Mammary epithelial cell (primary cell): Measurements from ENCODE around the gene BMP2.

Source experiments
- EZH2 ChIP-seq: IDR thresholded peaks from 2 replicates; pipeline ENCODE4 v1.6.1; 2012; ENCODE audit warnings: low read length, inconsistent platforms, borderline replicate concordance
- TF ChIP-seq, protein P1 (sequence below), 2 donors: IDR thresholded peaks in 1 of 2; conservative IDR thresholded peaks in 1 of 2; 2 replicates each; pipeline ENCODE4 v1.5.1; 2011 to 2012; ENCODE audit warnings: inconsistent platforms in 2 of 2, low read length in 2 of 2, mild to moderate bottlenecking in 2 of 2, control low read depth in 1 of 2, low read depth in 1 of 2; ENCODE audit not compliant: insufficient read depth in 1 of 2; ENCODE audit errors: extremely low read depth in 1 of 2

DNA sequence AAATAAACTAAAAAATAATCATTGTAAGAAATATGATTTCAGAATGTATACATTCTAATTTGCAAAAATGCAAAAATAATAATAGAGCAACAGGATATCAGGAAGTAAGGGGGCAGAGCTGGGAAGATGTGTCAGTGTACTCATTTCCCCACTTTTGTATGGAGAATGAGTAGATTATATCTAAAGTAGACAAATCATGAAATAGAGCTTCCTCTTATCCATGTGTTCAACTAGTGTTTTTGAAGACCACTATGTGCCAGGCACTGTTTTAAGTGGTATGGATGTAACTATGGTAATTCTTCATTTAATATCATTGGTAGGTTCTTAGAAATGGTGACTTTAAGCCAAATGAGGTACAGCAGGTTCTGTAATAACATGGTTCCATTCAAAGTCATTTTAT, 17.0 kb upstream of the BMP2 start:
- TF ChIP-seq, protein P1, sequence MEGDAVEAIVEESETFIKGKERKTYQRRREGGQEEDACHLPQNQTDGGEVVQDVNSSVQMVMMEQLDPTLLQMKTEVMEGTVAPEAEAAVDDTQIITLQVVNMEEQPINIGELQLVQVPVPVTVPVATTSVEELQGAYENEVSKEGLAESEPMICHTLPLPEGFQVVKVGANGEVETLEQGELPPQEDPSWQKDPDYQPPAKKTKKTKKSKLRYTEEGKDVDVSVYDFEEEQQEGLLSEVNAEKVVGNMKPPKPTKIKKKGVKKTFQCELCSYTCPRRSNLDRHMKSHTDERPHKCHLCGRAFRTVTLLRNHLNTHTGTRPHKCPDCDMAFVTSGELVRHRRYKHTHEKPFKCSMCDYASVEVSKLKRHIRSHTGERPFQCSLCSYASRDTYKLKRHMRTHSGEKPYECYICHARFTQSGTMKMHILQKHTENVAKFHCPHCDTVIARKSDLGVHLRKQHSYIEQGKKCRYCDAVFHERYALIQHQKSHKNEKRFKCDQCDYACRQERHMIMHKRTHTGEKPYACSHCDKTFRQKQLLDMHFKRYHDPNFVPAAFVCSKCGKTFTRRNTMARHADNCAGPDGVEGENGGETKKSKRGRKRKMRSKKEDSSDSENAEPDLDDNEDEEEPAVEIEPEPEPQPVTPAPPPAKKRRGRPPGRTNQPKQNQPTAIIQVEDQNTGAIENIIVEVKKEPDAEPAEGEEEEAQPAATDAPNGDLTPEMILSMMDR (conservative IDR thresholded peaks at IDR 0.05 in 1 of 2, IDR thresholded peaks at IDR 0.05 in 1 of 2; ENCODE audit: extremely low read depth in 1 of 2, insufficient read depth in 1 of 2, low read depth in 1 of 2, low read length in 2 of 2), result no peak
- no peak for TF ChIP-seq EZH2
